CD4-positive, alpha-beta memory T cell (primary cell): Measurements from ENCODE around the gene IFIT2. TPM values are rescaled to one million over a fixed set of nuclear protein-coding genes. Genes with fewer than 3 reads are reported as not detected.

Experiments used
- polyA plus RNA-seq, 2 donors: library from polyadenylated mRNA; unstranded; fragments of 300-500 nt; fragmentation: Illumina TruSeq; gene quantifications; one replicate each; pipeline ENCODE4 v1.2.3, GENCODE V29; 2021
- total RNA-seq, 2 experiments: library from RNA; stranded (reverse); gene quantifications; one replicate each; pipeline ENCODE4 v1.2.3, GENCODE V29; 2021

IFIT2 gene
- total and polyA plus RNA-seq, 4 experiments from 2014 or later, result 3.5 to 10.7 (median 9.8) TPM

Other genes starting within 250 kb of the IFIT2 start
- gene CH25H, start 94.7 kb upstream of the IFIT2 start, total RNA-seq, result not detected
- under 1 TPM; 0.10 to 0.46 TPM for gene CH25H, start 94.7 kb upstream of the IFIT2 start, polyA plus RNA-seq
- 10 to 100 TPM; 55.5 to 60.2 TPM for gene LIPA, start 50.3 kb upstream of the IFIT2 start, total RNA-seq
- gene LIPA, start 50.3 kb upstream of the IFIT2 start, polyA plus RNA-seq, result 100 to 1,000 TPM in 1 of 2 donors, 10 to 100 TPM in 1; 91.3 to 147 TPM
- gene IFIT3, start 26.0 kb downstream of the IFIT2 start, total RNA-seq, result 1 to 10 TPM; 3.1 to 3.3 TPM
- gene IFIT3, start 26.0 kb downstream of the IFIT2 start, polyA plus RNA-seq, result 10 to 100 TPM in 1 of 2 donors, 1 to 10 TPM in 1; 5.1 to 10.4 TPM
- not detected for gene IFIT1B, start 76.0 kb downstream of the IFIT2 start, total RNA-seq
- gene IFIT1B, start 76.0 kb downstream of the IFIT2 start, polyA plus RNA-seq, result not detected
- gene IFIT1, start 90.6 kb downstream of the IFIT2 start, total RNA-seq, result 1 to 10 TPM; 5.1 to 6.3 TPM
- gene IFIT1, start 90.6 kb downstream of the IFIT2 start, polyA plus RNA-seq, result 10 to 100 TPM in 1 of 2 donors, 1 to 10 TPM in 1; 4.3 to 15.2 TPM
- gene IFIT5, start 112.5 kb downstream of the IFIT2 start, total RNA-seq, result 10 to 100 TPM; 24.6 to 25.6 TPM
- gene IFIT5, start 112.5 kb downstream of the IFIT2 start, polyA plus RNA-seq, result 10 to 100 TPM; 12.2 to 13.6 TPM
- gene SLC16A12, start 233.5 kb downstream of the IFIT2 start, total RNA-seq, result not detected
- gene SLC16A12, start 233.5 kb downstream of the IFIT2 start, polyA plus RNA-seq, result not detected